OCI-LY7 (cell line): ENCODE data around the gene GPR42.

Source experiments
- CTCF ChIP-seq: fragments of 200-600 bp; sonication (generic); conservative IDR thresholded peaks from 2 replicates; pipeline ENCODE4 v1.5.1; 2014; ENCODE audit warnings: mild to moderate bottlenecking, antibody characterized with exemption, low read length, moderate library complexity, mixed read lengths
- EZH2phosphoT487 ChIP-seq: fragments of 200-600 bp; sonication (generic); IDR thresholded peaks from 2 replicates; pipeline ENCODE4 v1.6.1; 2018; ENCODE audit warnings: low read depth, borderline replicate concordance, mild to moderate bottlenecking, mixed run types, antibody characterized with exemption, low read length, moderate library complexity, mixed read lengths

- TF ChIP-seq CTCF (no peak), EZH2phosphoT487 (no peak)
Measured at GRCh38 chr19:35347171-35347929, 23.5 kb upstream of the GPR42 start, which contains the start of gene FFAR1.
